ENCODE measurements around the gene CALML5. TPM values are rescaled to one million over a fixed set of nuclear protein-coding genes. Genes with fewer than 3 reads are reported as not detected.

CALML5 gene
- total RNA-seq, 1 experiment from 2014 or later, result not detected

DNA sequence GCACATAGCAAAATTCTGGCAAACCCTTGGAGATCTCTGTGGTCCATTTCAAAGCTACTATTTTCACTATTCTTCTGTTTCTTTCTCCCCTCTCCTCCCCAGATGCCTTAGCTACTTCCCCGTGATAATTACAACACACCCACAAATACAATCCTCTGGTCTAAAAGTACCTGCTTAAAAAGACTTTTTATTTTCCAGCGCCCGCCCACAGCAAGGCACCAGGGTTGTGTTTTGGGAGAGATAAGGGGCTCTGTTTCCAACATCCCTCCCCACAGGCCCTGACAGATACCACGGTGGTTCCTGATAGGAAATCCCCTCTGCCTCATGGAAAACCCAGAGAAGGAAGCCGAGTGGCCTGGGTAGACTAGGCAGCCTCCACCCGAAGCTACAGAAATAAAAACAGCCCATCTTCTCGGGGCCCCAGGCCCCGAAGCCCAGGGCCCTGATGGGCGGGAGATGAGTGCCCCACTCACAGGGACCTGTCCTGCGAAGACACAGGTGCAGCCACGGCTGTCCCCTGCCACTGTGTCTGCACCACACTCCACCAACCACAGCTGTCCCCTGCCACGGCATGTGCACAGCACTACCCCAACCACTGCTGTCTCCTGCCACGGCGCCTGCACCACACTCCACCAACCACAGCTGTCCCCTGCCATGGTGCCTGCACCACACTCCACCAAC, 19.7 kb downstream of the CALML5 start:
- BruUV-seq (replicated peaks), result no TSS peak
- Histone ChIP-seq H2AFZ (ENCODE audit: low read length) (no peak overlapping the region), H3F3A (ENCODE audit: low read length, unreplicated experiment) (no peaks in the 10 kb centered on the region), H3K9ac (ENCODE audit: low read length) (no peak overlapping the region), H4K20me1 (ENCODE audit: low read length) (no peaks in the 10 kb centered on the region), H3K4me1 (ENCODE audit: insufficient read depth, low read length) (no peaks in the 10 kb centered on the region), H3K27me3 (ENCODE audit: low read length) (no peaks in the 10 kb centered on the region), H3K9me2 (replicated peaks; ENCODE audit: low read length) (no peaks in the 10 kb centered on the region), H3K79me2 (ENCODE audit: low read length) (no peaks in the 10 kb centered on the region), H3K4me2 (ENCODE audit: low read length) (no peak overlapping the region), H3K4me3 (ENCODE audit: low read length) (no peak overlapping the region), H3K27ac (ENCODE audit: low read length) (no peak overlapping the region), H3K9me3 (ENCODE audit: low read length) (no peaks in the 10 kb centered on the region), H3K36me3 (ENCODE audit: low read depth, low read length) (no peaks in the 10 kb centered on the region)
- no peak for TF ChIP-seq EZH2 (IDR thresholded peaks at IDR 0.05; ENCODE audit: low read length, unreplicated experiment)
- TF ChIP-seq, protein P1, sequence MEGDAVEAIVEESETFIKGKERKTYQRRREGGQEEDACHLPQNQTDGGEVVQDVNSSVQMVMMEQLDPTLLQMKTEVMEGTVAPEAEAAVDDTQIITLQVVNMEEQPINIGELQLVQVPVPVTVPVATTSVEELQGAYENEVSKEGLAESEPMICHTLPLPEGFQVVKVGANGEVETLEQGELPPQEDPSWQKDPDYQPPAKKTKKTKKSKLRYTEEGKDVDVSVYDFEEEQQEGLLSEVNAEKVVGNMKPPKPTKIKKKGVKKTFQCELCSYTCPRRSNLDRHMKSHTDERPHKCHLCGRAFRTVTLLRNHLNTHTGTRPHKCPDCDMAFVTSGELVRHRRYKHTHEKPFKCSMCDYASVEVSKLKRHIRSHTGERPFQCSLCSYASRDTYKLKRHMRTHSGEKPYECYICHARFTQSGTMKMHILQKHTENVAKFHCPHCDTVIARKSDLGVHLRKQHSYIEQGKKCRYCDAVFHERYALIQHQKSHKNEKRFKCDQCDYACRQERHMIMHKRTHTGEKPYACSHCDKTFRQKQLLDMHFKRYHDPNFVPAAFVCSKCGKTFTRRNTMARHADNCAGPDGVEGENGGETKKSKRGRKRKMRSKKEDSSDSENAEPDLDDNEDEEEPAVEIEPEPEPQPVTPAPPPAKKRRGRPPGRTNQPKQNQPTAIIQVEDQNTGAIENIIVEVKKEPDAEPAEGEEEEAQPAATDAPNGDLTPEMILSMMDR (conservative IDR thresholded peaks at IDR 0.05; ENCODE audit: low read depth, low read length), result no peak
- ChIA-PET CTCF (no interaction called here), POLR2A (ENCODE audit: unreplicated experiment) (no interaction called here)
- intact Hi-C loops (cut with micrococcal nuclease), result no loop called here
- ATAC-seq, result no peak
- DNase-seq, result no peak

DNA sequence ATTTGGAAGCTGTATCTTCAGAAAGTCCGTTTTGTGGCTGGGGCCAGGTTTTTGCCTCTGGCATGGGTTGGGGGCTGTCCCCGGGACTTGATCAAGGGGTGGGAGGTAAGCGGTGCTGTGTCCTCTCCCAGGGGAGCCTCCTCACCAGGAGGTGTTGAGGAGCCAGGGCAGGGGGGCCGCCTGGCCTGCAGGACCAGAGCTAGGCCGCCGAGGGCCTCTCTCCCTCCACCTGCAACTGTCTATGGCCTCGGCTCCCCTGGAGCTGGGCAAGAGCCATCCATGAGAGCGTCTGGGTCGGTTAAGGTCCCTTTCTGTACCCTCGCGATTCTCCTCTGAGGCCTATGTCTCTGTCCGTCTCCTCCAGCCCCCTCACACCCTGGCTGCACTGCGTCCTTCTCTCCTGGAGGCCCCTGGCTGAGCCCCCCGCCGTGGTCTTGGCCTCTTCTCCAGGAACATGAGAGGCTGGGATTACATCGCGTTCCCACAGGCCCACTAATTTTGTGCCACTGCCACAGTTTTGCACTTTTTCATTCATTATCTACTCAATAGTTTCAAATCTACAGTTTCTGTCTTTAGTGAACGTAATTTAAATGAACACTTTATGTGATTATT, 20.6 kb downstream of the CALML5 start:
- no peak for ATAC-seq
- H3F3A ChIP-seq (ENCODE audit: low read length, unreplicated experiment), result no peaks in the 10 kb centered on the region
- H3K79me2 ChIP-seq (ENCODE audit: low read length), result no peaks in the 10 kb centered on the region
- ChIA-PET CTCF (no interaction called here), POLR2A (ENCODE audit: unreplicated experiment) (no interaction called here)
- H4K20me1 ChIP-seq (ENCODE audit: low read length), result no peaks in the 10 kb centered on the region
- H3K4me1 ChIP-seq (ENCODE audit: insufficient read depth, low read length), result no peaks in the 10 kb centered on the region
- no peak overlapping the region for H3K9ac ChIP-seq (ENCODE audit: low read length)
- no peaks in the 10 kb centered on the region for H3K9me3 ChIP-seq (ENCODE audit: low read length)
- DNase-seq, result no peak
- no peak overlapping the region for H2AFZ ChIP-seq (ENCODE audit: low read length)
- intact Hi-C loops (cut with micrococcal nuclease), result no loop called here
- no peaks in the 10 kb centered on the region for H3K36me3 ChIP-seq (ENCODE audit: low read depth, low read length)
- no TSS peak for BruUV-seq (replicated peaks)
- no peaks in the 10 kb centered on the region for H3K27me3 ChIP-seq (ENCODE audit: low read length)
- no peak overlapping the region for H3K4me2 ChIP-seq (ENCODE audit: low read length)
- H3K9me2 ChIP-seq (replicated peaks; ENCODE audit: low read length), result no peaks in the 10 kb centered on the region
- H3K27ac ChIP-seq (ENCODE audit: low read length), result no peak overlapping the region
- H3K4me3 ChIP-seq (ENCODE audit: low read length), result no peak overlapping the region
- TF ChIP-seq EZH2 (IDR thresholded peaks at IDR 0.05; ENCODE audit: low read length, unreplicated experiment), result no peak
- no peak for TF ChIP-seq EZH2phosphoT487 (IDR thresholded peaks at IDR 0.05; ENCODE audit: borderline replicate concordance, low read length)
- TF ChIP-seq, protein P1 (conservative IDR thresholded peaks at IDR 0.05; ENCODE audit: low read depth, low read length), result no peak
